ENCODE measurements around the gene EPC2. TPM values are rescaled to one million over a fixed set of nuclear protein-coding genes. Genes with fewer than 3 reads are reported as not detected.

Gene EPC2
- total RNA-seq, 1 experiment from 2014 or later: 20.3 TPM

DNA sequence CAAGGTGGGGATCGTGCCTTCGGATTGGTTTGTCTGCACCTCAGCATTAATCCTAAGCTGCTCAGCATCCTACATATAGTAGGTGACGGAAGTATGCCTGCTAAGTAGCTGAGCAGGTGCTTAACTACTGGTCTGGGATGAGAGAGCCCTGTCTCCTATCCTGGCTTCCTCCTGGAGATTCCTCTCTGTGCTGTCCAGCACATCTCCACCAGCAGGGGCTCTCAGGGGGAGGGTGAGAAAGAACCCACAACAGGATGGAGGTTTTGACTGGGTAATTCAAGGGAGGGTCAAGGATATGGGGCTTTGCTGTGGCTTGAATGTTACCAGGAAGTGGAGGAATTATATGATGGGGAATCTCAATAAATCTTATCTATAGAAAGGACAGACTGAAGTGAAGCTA, 185.1 kb downstream of the EPC2 start:
- H3K4me1 Mint-ChIP-seq: peaks cover 12% of the 10 kb centered on the region
- H3K4me3 Mint-ChIP-seq: no peak overlapping the region
- POLR2A ChIA-PET: no interaction called here
- H3K27me3 Mint-ChIP-seq (ENCODE audit: low read depth): peaks cover 2% of the 10 kb centered on the region; the same call in 1 of the 2 replicates
- DNase-seq (ENCODE audit: low spot score) (no peak), ATAC-seq (peak; percentile 87)
- H3K9me3 Mint-ChIP-seq: peaks cover 21% of the 10 kb centered on the region
- CTCF ChIA-PET: interaction anchor here (0.6 to 1.4 kb wide), 5 partner anchors 12 to 454 kb away, joined by 3 to 5 read pairs (median 3); no protein-coding TSS in a partner anchor
- TF ChIP-seq ZNF121 (CRISPR knock-in tag; IDR thresholded peaks at IDR 0.05) (no peak), NFE2L1 (CRISPR knock-in tag; IDR thresholded peaks at IDR 0.05) (no peak), FOXJ3 (CRISPR knock-in tag; IDR thresholded peaks at IDR 0.05; ENCODE audit: borderline replicate concordance) (no peak), MXD4 (CRISPR knock-in tag; IDR thresholded peaks at IDR 0.05; ENCODE audit: borderline replicate concordance) (no peak), RORB (CRISPR knock-in tag; IDR thresholded peaks at IDR 0.05) (no peak), ELF4 (CRISPR knock-in tag; IDR thresholded peaks at IDR 0.05; ENCODE audit: low read depth) (no peak), SP1 (CRISPR knock-in tag; conservative IDR thresholded peaks at IDR 0.05) (no peak), FOXP1 (CRISPR knock-in tag; IDR thresholded peaks at IDR 0.05; ENCODE audit: borderline replicate concordance) (no peak), NFYB (CRISPR knock-in tag; conservative IDR thresholded peaks at IDR 0.05; ENCODE audit: low read depth) (no peak), NR3C1 (CRISPR knock-in tag; conservative IDR thresholded peaks at IDR 0.05; ENCODE audit: low read depth) (no peak)
- TF ChIP-seq, protein P1, sequence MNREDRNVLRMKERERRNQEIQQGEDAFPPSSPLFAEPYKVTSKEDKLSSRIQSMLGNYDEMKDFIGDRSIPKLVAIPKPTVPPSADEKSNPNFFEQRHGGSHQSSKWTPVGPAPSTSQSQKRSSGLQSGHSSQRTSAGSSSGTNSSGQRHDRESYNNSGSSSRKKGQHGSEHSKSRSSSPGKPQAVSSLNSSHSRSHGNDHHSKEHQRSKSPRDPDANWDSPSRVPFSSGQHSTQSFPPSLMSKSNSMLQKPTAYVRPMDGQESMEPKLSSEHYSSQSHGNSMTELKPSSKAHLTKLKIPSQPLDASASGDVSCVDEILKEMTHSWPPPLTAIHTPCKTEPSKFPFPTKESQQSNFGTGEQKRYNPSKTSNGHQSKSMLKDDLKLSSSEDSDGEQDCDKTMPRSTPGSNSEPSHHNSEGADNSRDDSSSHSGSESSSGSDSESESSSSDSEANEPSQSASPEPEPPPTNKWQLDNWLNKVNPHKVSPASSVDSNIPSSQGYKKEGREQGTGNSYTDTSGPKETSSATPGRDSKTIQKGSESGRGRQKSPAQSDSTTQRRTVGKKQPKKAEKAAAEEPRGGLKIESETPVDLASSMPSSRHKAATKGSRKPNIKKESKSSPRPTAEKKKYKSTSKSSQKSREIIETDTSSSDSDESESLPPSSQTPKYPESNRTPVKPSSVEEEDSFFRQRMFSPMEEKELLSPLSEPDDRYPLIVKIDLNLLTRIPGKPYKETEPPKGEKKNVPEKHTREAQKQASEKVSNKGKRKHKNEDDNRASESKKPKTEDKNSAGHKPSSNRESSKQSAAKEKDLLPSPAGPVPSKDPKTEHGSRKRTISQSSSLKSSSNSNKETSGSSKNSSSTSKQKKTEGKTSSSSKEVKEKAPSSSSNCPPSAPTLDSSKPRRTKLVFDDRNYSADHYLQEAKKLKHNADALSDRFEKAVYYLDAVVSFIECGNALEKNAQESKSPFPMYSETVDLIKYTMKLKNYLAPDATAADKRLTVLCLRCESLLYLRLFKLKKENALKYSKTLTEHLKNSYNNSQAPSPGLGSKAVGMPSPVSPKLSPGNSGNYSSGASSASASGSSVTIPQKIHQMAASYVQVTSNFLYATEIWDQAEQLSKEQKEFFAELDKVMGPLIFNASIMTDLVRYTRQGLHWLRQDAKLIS (CRISPR knock-in tag; IDR thresholded peaks at IDR 0.05; ENCODE audit: borderline replicate concordance): no peak
- TF ChIP-seq, protein P2, sequence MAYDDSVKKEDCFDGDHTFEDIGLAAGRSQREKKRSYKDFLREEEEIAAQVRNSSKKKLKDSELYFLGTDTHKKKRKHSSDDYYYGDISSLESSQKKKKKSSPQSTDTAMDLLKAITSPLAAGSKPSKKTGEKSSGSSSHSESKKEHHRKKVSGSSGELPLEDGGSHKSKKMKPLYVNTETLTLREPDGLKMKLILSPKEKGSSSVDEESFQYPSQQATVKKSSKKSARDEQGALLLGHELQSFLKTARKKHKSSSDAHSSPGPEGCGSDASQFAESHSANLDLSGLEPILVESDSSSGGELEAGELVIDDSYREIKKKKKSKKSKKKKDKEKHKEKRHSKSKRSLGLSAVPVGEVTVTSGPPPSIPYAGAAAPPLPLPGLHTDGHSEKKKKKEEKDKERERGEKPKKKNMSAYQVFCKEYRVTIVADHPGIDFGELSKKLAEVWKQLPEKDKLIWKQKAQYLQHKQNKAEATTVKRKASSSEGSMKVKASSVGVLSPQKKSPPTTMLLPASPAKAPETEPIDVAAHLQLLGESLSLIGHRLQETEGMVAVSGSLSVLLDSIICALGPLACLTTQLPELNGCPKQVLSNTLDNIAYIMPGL (CRISPR knock-in tag; IDR thresholded peaks at IDR 0.05): no peak
- TF ChIP-seq, protein P3, sequence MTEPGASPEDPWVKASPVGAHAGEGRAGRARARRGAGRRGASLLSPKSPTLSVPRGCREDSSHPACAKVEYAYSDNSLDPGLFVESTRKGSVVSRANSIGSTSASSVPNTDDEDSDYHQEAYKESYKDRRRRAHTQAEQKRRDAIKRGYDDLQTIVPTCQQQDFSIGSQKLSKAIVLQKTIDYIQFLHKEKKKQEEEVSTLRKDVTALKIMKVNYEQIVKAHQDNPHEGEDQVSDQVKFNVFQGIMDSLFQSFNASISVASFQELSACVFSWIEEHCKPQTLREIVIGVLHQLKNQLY (CRISPR knock-in tag; IDR thresholded peaks at IDR 0.05): no peak
- TF ChIP-seq, protein P4, sequence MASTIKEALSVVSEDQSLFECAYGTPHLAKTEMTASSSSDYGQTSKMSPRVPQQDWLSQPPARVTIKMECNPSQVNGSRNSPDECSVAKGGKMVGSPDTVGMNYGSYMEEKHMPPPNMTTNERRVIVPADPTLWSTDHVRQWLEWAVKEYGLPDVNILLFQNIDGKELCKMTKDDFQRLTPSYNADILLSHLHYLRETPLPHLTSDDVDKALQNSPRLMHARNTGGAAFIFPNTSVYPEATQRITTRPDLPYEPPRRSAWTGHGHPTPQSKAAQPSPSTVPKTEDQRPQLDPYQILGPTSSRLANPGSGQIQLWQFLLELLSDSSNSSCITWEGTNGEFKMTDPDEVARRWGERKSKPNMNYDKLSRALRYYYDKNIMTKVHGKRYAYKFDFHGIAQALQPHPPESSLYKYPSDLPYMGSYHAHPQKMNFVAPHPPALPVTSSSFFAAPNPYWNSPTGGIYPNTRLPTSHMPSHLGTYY (CRISPR knock-in tag; IDR thresholded peaks at IDR 0.05): no peak
- TF ChIP-seq, protein P5, sequence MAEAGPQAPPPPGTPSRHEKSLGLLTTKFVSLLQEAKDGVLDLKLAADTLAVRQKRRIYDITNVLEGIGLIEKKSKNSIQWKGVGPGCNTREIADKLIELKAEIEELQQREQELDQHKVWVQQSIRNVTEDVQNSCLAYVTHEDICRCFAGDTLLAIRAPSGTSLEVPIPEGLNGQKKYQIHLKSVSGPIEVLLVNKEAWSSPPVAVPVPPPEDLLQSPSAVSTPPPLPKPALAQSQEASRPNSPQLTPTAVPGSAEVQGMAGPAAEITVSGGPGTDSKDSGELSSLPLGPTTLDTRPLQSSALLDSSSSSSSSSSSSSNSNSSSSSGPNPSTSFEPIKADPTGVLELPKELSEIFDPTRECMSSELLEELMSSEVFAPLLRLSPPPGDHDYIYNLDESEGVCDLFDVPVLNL (CRISPR knock-in tag; IDR thresholded peaks at IDR 0.05; ENCODE audit: borderline replicate concordance, low read depth): no peak
- no peak overlapping the region for H3K27ac Mint-ChIP-seq
- H3K36me3 Mint-ChIP-seq: 0 out of 2 replicates have a peak, but pooled peaks cover 3% of the 10 kb centered on the region

DNA sequence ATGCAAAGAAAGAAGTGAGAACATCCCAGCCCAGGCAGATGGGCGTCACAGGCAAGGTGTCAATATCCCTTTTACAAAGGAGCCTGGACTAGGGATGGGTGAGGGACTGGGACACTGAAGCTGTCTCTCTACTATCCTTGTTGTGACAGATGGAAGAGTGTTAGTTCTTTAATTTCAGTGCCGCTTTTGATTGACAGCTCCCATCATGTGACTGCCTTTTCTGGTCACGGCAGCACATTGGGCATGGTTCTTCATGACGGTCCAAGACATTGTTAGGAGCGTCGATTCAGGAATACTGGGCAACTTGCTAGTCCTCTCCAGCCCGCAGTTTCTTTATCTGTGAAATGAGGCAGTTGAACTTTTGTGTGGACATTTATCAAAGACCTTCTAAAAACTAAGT, 188.1 kb downstream of the EPC2 start:
- Mint-ChIP-seq H3K4me3 (no peak overlapping the region), H3K27ac (no peak overlapping the region), H3K9me3 (peaks cover 2% of the 10 kb centered on the region), H3K36me3 (no peaks in the 10 kb centered on the region), H3K27me3 (ENCODE audit: low read depth) (peaks cover 2% of the 10 kb centered on the region; the same call in 1 of the 2 replicates), H3K4me1 (peaks cover 8% of the 10 kb centered on the region)
- CTCF ChIA-PET: interaction anchor here (2.1 kb wide), 1 partner anchor 21 kb away, joined by 5 read pairs; no protein-coding TSS in a partner anchor
- DNase-seq (ENCODE audit: low spot score) (no peak), ATAC-seq (no peak)
- TF ChIP-seq ZNF416 (CRISPR knock-in tag; IDR thresholded peaks at IDR 0.05): no peak
- POLR2A ChIA-PET: no interaction called here

Other genes with a start within 250 kb of the EPC2 start
- gene KIF5C, start 230.5 kb downstream of the EPC2 start, total RNA-seq (2021): 58.0 to 73.5 TPM (median 60.6 TPM) in 3 replicates

Data from WTC11 (cell line).